Natural killer cell (primary cell): ENCODE measurements around the gene TRAF2. TPM values are rescaled to one million over a fixed set of nuclear protein-coding genes. Genes with fewer than 3 reads are reported as not detected.
A peak's percentile ranks its signal among the peaks of the same experiment; 100 is the strongest.

Source experiments
- ATAC-seq, 3 donors: fragments of 150-1000 bp in 2 of 3; fragments of 200-7000 bp in 1 of 3; cut with Tn5 transposase; 1 replicate in 1 of 3; 2 replicates in 2 of 3; pipeline ENCODE4 v1.10.0; 2021; ENCODE audit warnings: mild to moderate bottlenecking in 2 of 3, moderate library complexity in 2 of 3
- DNase-seq, 2 donors: peaks; one replicate each; pipeline versions ENCODE4 v3.0.0 to v3.0.0-alpha.2; 2013 to 2021; ENCODE audit warnings: mixed read lengths in 1 of 2
- H3K27ac ChIP-seq: one replicate; pipeline ENCODE4 v1.5.1; 2013; ENCODE audit warnings: mild to moderate bottlenecking, low read length
- H3K27me3 ChIP-seq: one replicate; pipeline ENCODE4 v1.6.1; 2013; ENCODE audit warnings: low read length; ENCODE audit not compliant: control insufficient read depth, insufficient read depth
- H3K36me3 ChIP-seq: one replicate; pipeline ENCODE4 v1.6.1; 2013; ENCODE audit warnings: low read length; ENCODE audit not compliant: control insufficient read depth, insufficient read depth
- H3K4me1 ChIP-seq: one replicate; pipeline ENCODE4 v1.6.1; 2013; ENCODE audit warnings: low read length; ENCODE audit not compliant: control insufficient read depth, insufficient read depth
- H3K4me3 ChIP-seq: one replicate; pipeline ENCODE4 v1.5.1; 2013; ENCODE audit warnings: low read length
- H3K9me3 ChIP-seq: one replicate; pipeline ENCODE4 v1.6.1; 2013; ENCODE audit warnings: low read length; ENCODE audit not compliant: control insufficient read depth, insufficient read depth
- H3K27ac Mint-ChIP-seq, 2 donors: one replicate each; pipeline ENCODE4 v1.8.0; 2022; ENCODE audit warnings: mild to moderate bottlenecking in 2 of 2, mixed read lengths in 2 of 2, moderate library complexity in 1 of 2
- H3K27me3 Mint-ChIP-seq, 2 donors: one replicate each; pipeline ENCODE4 v1.8.0; 2022; ENCODE audit warnings: low read depth in 2 of 2, mixed read lengths in 2 of 2
- H3K36me3 Mint-ChIP-seq: one replicate; pipeline ENCODE4 v1.8.0; 2022; ENCODE audit warnings: mixed read lengths
- H3K4me1 Mint-ChIP-seq, 2 donors: one replicate each; pipeline ENCODE4 v1.8.0; 2022; ENCODE audit warnings: mixed read lengths in 2 of 2
- H3K4me3 Mint-ChIP-seq: one replicate; pipeline ENCODE4 v1.8.0; 2022; ENCODE audit warnings: mild to moderate bottlenecking, moderate library complexity, mixed read lengths
- H3K9me3 Mint-ChIP-seq, 2 donors: one replicate each; pipeline ENCODE4 v1.8.0; 2022; ENCODE audit warnings: mixed read lengths in 2 of 2
- WGBS: methylation state at CpG from one replicate; pipeline ENCODE4 v1.1.7; 2013; ENCODE audit warnings: missing lambda C conversion rate; ENCODE audit not compliant: insufficient coverage; 5-methylcytosine and 5-hydroxymethylcytosine counted together
- intact Hi-C: fragments of 100-400 bp; cut with micrococcal nuclease; formaldehyde crosslinking; loops from one replicate; pipeline ENCODE4 v1.14.2; 2022
- total RNA-seq, 4 donors: library from RNA; stranded (reverse); fragments of 120-200 nt in 1 of 4; gene quantifications; one replicate each; pipeline versions ENCODE4 v1.2.3 to v1.2.4, GENCODE V29; 2013 to 2022
- TF ChIP-seq, protein P1 (sequence below): fragments of 200-600 bp; IDR thresholded peaks from one replicate; pipeline ENCODE4 v1.8.0; 2022; ENCODE audit warnings: antibody characterized with exemption

The TRAF2 gene
- total RNA-seq, 3 donors from 2014 or later (not counting 1 experiment from before 2014, with no cell fraction given), result 17.4 to 35.5 (median 25.0) TPM

DNA sequence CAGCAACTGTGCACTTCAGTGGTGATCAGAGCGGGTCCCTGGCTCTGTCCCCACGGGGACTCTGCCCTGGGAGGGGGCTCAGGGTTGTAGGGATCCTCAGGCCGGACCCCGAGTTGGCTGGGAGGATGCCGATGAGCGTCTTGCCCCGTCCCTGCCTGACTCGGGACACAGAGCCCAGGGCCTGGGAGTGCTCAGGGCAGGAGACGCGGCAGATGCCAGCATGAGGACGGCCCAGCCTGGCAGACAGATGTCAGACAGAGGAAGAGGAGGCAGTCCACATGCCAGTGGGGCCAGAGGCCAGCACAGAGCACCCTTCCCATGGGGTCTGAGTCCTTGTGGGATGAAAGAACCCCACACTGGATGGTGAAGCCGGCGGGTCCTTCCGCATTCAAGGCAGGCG, 77.0 kb downstream of the TRAF2 start:
- no peak for ATAC-seq

GRCh38 chr9:136963751-136964150, 77.4 kb downstream of the TRAF2 start:
- no peaks in the 10 kb centered on the region for H3K27me3 ChIP-seq
- no peak overlapping the region for H3K4me3 ChIP-seq
- no peak for DNase-seq
- H3K27me3 Mint-ChIP-seq, result no peaks in the 10 kb centered on the region
- peaks cover 35 to 64% of the 10 kb centered on the region in 2 donors for H3K4me1 Mint-ChIP-seq
- H3K9me3 ChIP-seq, result no peaks in the 10 kb centered on the region
- H3K36me3 ChIP-seq, result no peaks in the 10 kb centered on the region
- no peak for ATAC-seq
- no peak overlapping the region for H3K27ac ChIP-seq
- H3K27ac Mint-ChIP-seq, result no peak overlapping the region
- intact Hi-C loops, result no loop called here
- peaks cover 84% of the 10 kb centered on the region for H3K4me1 ChIP-seq
- no peaks in the 10 kb centered on the region for H3K36me3 Mint-ChIP-seq
- WGBS, result 95% methylated on average over 11 of the region's 12 CpGs
- TF ChIP-seq, protein P1, sequence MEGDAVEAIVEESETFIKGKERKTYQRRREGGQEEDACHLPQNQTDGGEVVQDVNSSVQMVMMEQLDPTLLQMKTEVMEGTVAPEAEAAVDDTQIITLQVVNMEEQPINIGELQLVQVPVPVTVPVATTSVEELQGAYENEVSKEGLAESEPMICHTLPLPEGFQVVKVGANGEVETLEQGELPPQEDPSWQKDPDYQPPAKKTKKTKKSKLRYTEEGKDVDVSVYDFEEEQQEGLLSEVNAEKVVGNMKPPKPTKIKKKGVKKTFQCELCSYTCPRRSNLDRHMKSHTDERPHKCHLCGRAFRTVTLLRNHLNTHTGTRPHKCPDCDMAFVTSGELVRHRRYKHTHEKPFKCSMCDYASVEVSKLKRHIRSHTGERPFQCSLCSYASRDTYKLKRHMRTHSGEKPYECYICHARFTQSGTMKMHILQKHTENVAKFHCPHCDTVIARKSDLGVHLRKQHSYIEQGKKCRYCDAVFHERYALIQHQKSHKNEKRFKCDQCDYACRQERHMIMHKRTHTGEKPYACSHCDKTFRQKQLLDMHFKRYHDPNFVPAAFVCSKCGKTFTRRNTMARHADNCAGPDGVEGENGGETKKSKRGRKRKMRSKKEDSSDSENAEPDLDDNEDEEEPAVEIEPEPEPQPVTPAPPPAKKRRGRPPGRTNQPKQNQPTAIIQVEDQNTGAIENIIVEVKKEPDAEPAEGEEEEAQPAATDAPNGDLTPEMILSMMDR, result no peak
- H3K9me3 Mint-ChIP-seq, result no peaks in the 10 kb centered on the region
- no peak overlapping the region for H3K4me3 Mint-ChIP-seq

More for the DNA sequence above, 77.0 kb downstream of the TRAF2 start:
- H3K9me3 Mint-ChIP-seq, result no peaks in the 10 kb centered on the region
- no peak for DNase-seq
- TF ChIP-seq, protein P1, result no peak
- 94% methylated on average over 15 of the region's 15 CpGs for WGBS
- H3K36me3 Mint-ChIP-seq, result no peaks in the 10 kb centered on the region
- peaks cover 88% of the 10 kb centered on the region for H3K4me1 ChIP-seq
- peak overlapping the region; percentile 76 to 85 for H3K27ac Mint-ChIP-seq
- H3K27me3 Mint-ChIP-seq, result no peaks in the 10 kb centered on the region
- no peak overlapping the region for H3K27ac ChIP-seq
- peak overlapping the region; percentile 28 for H3K4me3 Mint-ChIP-seq
- H3K4me3 ChIP-seq, result no peak overlapping the region
- H3K4me1 Mint-ChIP-seq, result peaks cover 35 to 68% of the 10 kb centered on the region in 2 donors
- no peaks in the 10 kb centered on the region for H3K36me3 ChIP-seq
- intact Hi-C loops, result no loop called here
- H3K9me3 ChIP-seq, result no peaks in the 10 kb centered on the region
- H3K27me3 ChIP-seq, result no peaks in the 10 kb centered on the region

DNA sequence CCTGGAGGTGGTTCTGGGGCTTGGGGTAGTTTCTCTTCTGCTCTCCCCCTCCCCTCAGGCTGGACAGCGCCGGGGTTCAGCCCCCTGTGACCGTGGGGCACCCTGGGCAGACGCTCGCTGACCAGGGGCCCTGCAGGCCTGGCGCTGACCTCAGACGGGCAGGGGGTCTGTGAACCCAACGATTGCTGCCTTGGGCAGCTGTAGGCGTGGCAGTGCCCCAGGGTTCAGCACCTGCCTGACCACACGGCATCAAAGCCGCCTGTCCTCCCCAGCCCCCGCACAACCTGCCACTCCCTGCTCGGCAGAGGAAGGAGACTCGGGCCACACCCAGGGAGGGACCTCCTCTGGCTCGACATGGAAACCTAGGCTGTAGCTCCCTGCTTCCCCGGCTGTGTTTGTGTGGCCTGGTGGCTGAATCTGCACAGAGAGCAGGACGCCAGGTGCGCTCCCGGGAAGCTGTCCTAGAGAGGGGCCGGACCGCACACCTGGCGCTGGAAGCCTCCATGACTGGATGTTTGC, 77.9 kb downstream of the TRAF2 start:
- no peak for ATAC-seq
- no peaks in the 10 kb centered on the region for H3K27me3 Mint-ChIP-seq
- H3K9me3 Mint-ChIP-seq, result no peaks in the 10 kb centered on the region
- Histone ChIP-seq H3K36me3 (no peaks in the 10 kb centered on the region), H3K4me3 (no peak overlapping the region), H3K27me3 (no peaks in the 10 kb centered on the region), H3K4me1 (peaks cover 80% of the 10 kb centered on the region), H3K27ac (no peak overlapping the region), H3K9me3 (no peaks in the 10 kb centered on the region)
- H3K36me3 Mint-ChIP-seq, result no peaks in the 10 kb centered on the region
- H3K4me3 Mint-ChIP-seq, result no peak overlapping the region
- whole genome bisulfite sequencing, result 81% methylated on average over 22 of the region's 22 CpGs
- intact Hi-C loops, result no loop called here
- no peak for DNase-seq
- H3K27ac Mint-ChIP-seq, result peak overlapping the region in 1 of 2 donors; percentile 22
- TF ChIP-seq, protein P1, result no peak
- peaks cover 35 to 59% of the 10 kb centered on the region in 2 donors for H3K4me1 Mint-ChIP-seq

- Histone ChIP-seq H3K9me3 (no peaks in the 10 kb centered on the region), H3K27ac (no peak overlapping the region), H3K36me3 (no peaks in the 10 kb centered on the region), H3K27me3 (no peaks in the 10 kb centered on the region), H3K4me3 (no peak overlapping the region), H3K4me1 (peaks cover 73% of the 10 kb centered on the region)
- 86% methylated on average over 26 of the region's 26 CpGs for WGBS
- Mint-ChIP-seq H3K27me3 (no peaks in the 10 kb centered on the region), H3K4me3 (peak overlapping the region; percentile 70), H3K9me3 (no peaks in the 10 kb centered on the region), H3K36me3 (no peaks in the 10 kb centered on the region), H3K27ac (peak overlapping the region; percentile 22 to 83), H3K4me1 (peaks cover 35 to 53% of the 10 kb centered on the region in 2 donors)
- DNase-seq (no peak), ATAC-seq (no peak)
- TF ChIP-seq, protein P1, result no peak
- intact Hi-C loops, result no loop called here
Measured at GRCh38 chr9:136964833-136965422, 78.6 kb downstream of the TRAF2 start.
